GM12874 (cell line): Measurements from ENCODE around the gene B3GALT4.
A peak's percentile ranks its signal among the peaks of the same experiment; 100 is the strongest.

ENCODE experiments used
- TF ChIP-seq, protein P1 (sequence below): IDR thresholded peaks from 2 replicates; pipeline ENCODE4 v1.5.1; 2011; ENCODE audit warnings: low read depth, mild to moderate bottlenecking, control low read depth, low read length, moderate library complexity; ENCODE audit not compliant: insufficient read depth

Gene B3GALT4

DNA sequence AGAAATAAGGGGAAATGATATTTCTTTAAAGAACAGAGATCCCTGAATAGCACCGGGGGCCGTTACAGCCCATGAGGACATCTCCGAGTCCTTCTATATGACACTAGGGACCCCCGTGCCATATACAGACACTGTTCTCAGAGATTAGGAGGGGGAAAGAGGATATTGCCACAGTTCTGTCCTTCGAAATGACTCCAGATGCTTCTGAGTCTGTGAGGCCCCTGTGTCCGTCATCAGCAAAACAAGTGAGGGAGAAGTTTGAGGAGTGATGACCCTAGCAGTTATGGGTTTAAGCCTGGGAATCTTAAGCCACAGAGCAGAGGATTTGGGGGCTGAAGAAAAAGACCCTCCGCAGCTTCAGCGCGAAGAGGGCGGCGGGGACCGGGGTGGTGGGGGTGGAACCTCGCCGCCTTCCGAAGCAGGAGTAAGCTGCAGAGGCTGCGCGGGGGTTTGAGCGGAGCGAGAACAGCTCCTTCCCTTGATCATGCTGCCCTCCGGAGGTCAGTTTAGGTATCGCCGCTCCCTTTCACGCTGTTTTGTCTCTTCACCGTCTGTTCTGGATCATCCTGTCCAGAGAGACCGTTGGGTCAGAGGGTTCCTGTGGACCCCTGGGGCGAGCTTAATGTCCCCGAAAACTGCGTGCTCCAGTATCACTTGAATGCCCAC lies 28.8 kb upstream of the B3GALT4 start:
- TF ChIP-seq, protein P1, sequence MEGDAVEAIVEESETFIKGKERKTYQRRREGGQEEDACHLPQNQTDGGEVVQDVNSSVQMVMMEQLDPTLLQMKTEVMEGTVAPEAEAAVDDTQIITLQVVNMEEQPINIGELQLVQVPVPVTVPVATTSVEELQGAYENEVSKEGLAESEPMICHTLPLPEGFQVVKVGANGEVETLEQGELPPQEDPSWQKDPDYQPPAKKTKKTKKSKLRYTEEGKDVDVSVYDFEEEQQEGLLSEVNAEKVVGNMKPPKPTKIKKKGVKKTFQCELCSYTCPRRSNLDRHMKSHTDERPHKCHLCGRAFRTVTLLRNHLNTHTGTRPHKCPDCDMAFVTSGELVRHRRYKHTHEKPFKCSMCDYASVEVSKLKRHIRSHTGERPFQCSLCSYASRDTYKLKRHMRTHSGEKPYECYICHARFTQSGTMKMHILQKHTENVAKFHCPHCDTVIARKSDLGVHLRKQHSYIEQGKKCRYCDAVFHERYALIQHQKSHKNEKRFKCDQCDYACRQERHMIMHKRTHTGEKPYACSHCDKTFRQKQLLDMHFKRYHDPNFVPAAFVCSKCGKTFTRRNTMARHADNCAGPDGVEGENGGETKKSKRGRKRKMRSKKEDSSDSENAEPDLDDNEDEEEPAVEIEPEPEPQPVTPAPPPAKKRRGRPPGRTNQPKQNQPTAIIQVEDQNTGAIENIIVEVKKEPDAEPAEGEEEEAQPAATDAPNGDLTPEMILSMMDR: peak; percentile 93

DNA sequence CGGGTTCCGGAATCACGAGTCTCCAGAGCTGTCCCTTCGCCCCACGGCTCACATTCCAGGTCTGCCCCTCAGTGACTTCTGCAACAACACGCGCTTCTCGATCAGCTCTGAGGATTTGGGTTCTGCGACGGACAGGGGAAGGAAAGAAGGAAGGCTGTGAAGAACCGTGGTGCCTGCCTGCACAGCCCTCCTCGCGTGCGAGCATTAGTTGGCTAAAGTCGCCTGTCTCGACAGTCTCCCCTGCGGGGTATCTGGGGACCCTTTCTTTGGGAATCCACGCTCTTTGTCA lies 28.3 kb upstream of the B3GALT4 start:
- TF ChIP-seq, protein P1: no peak

DNA sequence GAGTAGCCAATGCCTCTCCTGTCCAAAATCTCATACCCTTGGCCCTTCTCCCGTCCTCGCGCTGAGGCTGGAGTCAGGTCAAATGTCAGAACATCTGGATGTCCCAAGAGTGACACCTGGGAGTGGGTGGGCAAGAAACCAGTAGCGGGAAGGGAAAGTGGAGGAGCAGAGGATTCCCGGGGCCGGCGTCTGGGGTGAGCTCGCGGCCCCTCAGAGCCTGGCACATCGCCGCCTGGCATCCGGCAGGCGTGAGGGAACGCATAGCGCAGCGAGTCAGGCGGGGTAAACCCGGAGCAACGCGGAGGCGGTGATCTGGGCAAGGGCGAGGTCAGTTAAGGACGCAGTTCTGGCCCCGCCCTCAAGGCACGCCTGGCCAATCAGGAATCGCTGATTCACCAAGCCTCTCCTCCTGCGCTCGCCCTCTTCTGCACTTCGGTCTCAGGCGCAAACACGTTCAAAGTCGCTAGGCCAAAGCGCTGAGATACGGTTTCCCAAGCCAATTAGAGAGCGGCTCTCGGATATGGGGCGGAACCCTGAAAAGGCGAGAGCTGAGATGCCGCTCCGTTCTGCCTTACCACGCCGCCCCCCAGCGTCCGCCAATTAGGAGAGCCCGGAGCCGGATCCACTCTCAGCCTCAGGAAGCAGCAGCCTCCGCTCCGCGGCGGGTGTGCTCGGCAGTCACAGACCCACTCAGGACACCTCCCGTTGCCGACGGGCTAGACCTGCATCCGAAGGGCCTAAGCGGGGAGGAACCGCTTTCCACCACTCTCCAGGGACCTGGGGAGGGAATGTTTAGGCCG lies 27.8 kb upstream of the B3GALT4 start:
- TF ChIP-seq, protein P1: no peak

DNA sequence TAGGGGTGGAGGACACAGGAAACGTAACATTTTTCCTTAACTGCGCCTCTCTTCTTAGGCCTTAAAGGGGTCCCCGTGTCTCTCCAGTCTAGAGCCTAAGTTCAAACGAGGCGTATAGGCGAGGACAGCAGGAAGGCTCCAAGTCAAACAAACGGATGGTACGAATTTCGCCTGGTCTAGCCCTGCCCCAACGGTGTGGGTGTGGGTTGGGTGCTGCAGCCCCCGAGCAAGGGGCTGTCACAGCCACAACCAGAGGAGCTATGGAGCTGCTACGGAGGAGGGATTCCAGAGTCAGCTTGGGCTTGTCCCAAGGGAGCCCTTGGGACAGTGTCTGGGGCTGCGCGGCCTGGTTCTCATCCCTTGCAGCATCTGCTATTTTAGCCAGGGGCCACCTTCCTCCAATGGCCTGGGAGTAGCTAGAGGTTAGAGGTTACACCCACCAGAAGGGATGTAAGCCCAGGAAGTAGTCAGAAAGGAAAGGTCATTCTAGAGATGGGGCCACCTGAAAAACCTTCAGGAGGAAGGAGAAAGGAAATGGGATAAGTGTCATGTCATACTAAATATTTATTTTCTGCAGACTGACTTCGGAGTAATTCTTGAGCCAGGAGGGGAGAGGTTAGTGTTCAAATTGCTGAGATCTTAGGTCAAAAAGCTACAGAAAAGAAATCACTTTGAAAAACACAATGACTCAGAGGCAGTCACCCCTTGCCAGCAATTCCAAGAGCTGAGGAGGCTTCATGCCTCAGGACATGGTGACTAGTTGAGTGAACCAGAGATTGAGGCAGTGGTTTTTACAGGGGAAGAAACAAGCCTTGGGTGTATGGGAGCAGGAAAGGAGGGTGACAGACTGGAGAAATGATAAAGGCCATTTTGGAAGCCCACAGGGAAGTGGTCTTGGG lies 26.9 kb upstream of the B3GALT4 start:
- TF ChIP-seq, protein P1: no peak

DNA sequence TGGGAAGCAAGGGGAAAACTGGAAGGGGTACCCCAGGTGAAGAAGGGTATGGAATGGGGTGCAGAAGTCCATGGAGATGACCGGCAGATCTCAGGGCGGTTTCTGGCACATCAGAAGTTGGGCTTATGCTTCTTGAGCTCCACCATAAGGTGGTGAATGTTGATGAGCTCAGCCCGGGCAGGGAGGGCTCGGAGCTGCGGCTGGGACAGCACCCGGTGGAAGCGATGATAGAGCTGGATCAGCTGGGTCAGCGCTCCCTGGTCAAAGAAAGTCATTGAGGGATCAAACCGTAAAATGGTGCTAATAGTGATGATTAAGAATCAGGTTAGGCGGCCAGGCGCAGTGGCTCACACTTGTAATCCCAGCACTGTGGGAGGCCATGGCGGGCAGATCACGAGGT lies 26.2 kb upstream of the B3GALT4 start:
- TF ChIP-seq, protein P1: no peak

DNA sequence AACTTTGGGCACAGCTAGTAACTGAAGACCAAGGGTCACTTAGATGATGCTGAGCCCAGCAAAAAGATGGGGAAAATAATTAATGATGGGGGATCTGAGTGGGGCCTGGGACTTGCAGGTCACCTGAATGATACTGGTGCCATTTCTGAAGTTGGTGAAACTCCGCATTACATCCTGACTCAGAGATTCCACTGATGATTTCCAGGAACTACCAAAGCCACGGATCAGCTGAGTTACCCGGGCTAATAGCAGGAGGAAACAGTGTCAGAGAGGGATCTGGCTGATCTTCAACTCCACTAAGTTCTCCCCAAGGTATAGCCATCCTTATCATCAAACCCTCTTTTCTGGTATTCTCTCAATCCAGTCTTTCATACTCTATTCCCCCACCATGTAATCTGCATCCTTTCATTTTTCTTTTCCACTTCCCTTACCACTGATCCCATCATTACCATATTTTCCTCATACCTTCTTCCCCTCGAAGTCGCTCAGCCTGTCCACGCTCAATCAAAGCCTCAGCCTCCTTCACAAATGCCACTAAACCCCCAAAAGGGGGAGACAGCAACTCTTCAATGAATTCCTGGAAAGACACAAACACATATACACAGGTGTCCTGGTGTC lies 25.4 kb upstream of the B3GALT4 start:
- TF ChIP-seq, protein P1: no peak

DNA sequence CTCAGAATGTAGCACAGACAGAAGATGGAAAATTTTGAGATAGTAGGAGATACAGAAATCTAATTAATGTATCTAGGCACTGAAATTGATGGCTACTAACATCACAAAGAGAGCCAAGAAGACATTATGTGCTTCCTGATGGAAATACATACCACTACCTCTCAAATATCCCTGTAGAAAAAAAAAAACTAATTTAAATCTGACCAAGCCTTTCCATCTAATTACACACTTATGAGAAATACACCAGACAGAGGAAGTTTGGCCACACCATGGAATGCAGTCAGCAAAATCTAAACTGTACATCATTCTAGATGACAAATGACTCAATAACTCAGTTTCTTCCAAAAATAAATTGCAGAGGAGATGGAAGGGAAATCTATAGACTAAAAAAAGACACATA lies 24.2 kb upstream of the B3GALT4 start:
- TF ChIP-seq, protein P1: no peak
